CD4-positive, alpha-beta memory T cell (primary cell): ENCODE data around the gene RBM44. TPM values are rescaled to one million over a fixed set of nuclear protein-coding genes. Genes with fewer than 3 reads are reported as not detected.
"Not testable (repeated sequence)": the region's sequence is repeated elsewhere in the genome, so short reads cannot be mapped to it uniquely, and the experiment has no call there.

Experiments
- CTCF ChIA-PET: fragments of 350-600 bp; sonication (Branson Sonifier 250); formaldehyde crosslinking; loops from one replicate; lab custom pipeline; 2021; ENCODE audit warnings: inconsistent platforms; ENCODE audit not compliant: partially characterized antibody; lab: Charles Lee
- POLR2A ChIA-PET: fragments of 350-600 bp; sonication (Branson Sonifier 250); formaldehyde crosslinking; loops from one replicate; lab custom pipeline; 2021; ENCODE audit not compliant: partially characterized antibody; lab: Charles Lee
- DNase-seq, 5 donors: peaks; one replicate each; pipeline versions ENCODE4 v3.0.0 to v3.0.0-alpha.2; 2020 to 2022; ENCODE audit warnings: mixed read lengths in 1 of 5
- H3K27ac ChIP-seq: one replicate; pipeline ENCODE4 v1.7.0; 2013; ENCODE audit warnings: low read depth, low read length
- H3K27me3 ChIP-seq: 2 replicates; pipeline ENCODE4 v1.7.0; 2013; ENCODE audit warnings: mild to moderate bottlenecking, low read length, moderate library complexity; ENCODE audit not compliant: insufficient read depth
- H3K36me3 ChIP-seq: 2 replicates; pipeline ENCODE4 v1.7.0; 2013; ENCODE audit warnings: mild to moderate bottlenecking, low read length, moderate library complexity; ENCODE audit not compliant: insufficient read depth
- H3K4me1 ChIP-seq: 2 replicates; pipeline ENCODE4 v1.7.0; 2013; ENCODE audit warnings: mild to moderate bottlenecking, low read length, moderate library complexity; ENCODE audit not compliant: insufficient read depth
- H3K4me3 ChIP-seq, 2 donors: one replicate each; pipeline ENCODE4 v1.7.0; 2013; ENCODE audit warnings: low read length in 2 of 2, mild to moderate bottlenecking in 1 of 2
- H3K9me3 ChIP-seq, 2 donors: one replicate each; pipeline ENCODE4 v1.7.0; 2013; ENCODE audit warnings: low read length in 2 of 2, control low read depth in 1 of 2; ENCODE audit not compliant: control insufficient read depth in 1 of 2
- H3K27ac Mint-ChIP-seq, 7 donors: one replicate each; pipeline ENCODE4 v1.8.0; 2020 to 2021; ENCODE audit warnings: mixed read lengths in 7 of 7, mild to moderate bottlenecking in 6 of 7, inconsistent platforms in 3 of 7, moderate library complexity in 3 of 7
- H3K27me3 Mint-ChIP-seq, 2 donors: one replicate each; pipeline ENCODE4 v1.8.0; 2020 to 2021; ENCODE audit warnings: mixed read lengths in 2 of 2
- H3K36me3 Mint-ChIP-seq, 2 donors: one replicate each; pipeline ENCODE4 v1.8.0; 2020 to 2021; ENCODE audit warnings: mixed read lengths in 2 of 2, inconsistent platforms in 1 of 2, mild to moderate bottlenecking in 1 of 2
- H3K4me1 Mint-ChIP-seq, 4 donors: one replicate each; pipeline ENCODE4 v1.8.0; 2020 to 2021; ENCODE audit warnings: mixed read lengths in 4 of 4, mild to moderate bottlenecking in 1 of 4
- H3K4me3 Mint-ChIP-seq, 8 donors: one replicate each; pipeline ENCODE4 v1.8.0; 2020 to 2021; ENCODE audit warnings: mixed read lengths in 8 of 8, mild to moderate bottlenecking in 7 of 8, moderate library complexity in 6 of 8, inconsistent platforms in 3 of 8
- H3K9me3 Mint-ChIP-seq, 8 donors: one replicate each; pipeline ENCODE4 v1.8.0; 2020 to 2021; ENCODE audit warnings: mixed read lengths in 8 of 8, mild to moderate bottlenecking in 5 of 8, inconsistent platforms in 3 of 8, moderate library complexity in 1 of 8
- intact Hi-C: fragments of 100-400 bp; cut with micrococcal nuclease; formaldehyde crosslinking; loops from one replicate; pipeline ENCODE4 v1.15.1; 2023
- polyA plus RNA-seq, 2 donors: library from polyadenylated mRNA; unstranded; fragments of 300-500 nt; fragmentation: Illumina TruSeq; gene quantifications; one replicate each; pipeline ENCODE4 v1.2.3, GENCODE V29; 2021
- total RNA-seq, 2 experiments: library from RNA; stranded (reverse); gene quantifications; one replicate each; pipeline ENCODE4 v1.2.3, GENCODE V29; 2021

Gene RBM44
- total and polyA plus RNA-seq, 4 experiments from 2014 or later = 0.17 to 1.1 (median 0.47) TPM

- Histone ChIP-seq H3K4me3 (no peak overlapping the region), H3K27ac (no peak overlapping the region), H3K36me3 (no peaks in the 10 kb centered on the region), H3K27me3 (no peaks in the 10 kb centered on the region), H3K4me1 (peaks cover 5% of the 10 kb centered on the region), H3K9me3 (no peaks in the 10 kb centered on the region)
- no peak for DNase-seq
- Mint-ChIP-seq H3K4me3 (no peak overlapping the region), H3K4me1 (peaks cover 8 to 19% (median 12%) of the 10 kb centered on the region in 4 donors), H3K9me3 (no peaks in the 10 kb centered on the region), H3K27ac (peak overlapping the region in 1 of 7 donors; percentile 36), H3K27me3 (peaks cover 14 to 15% of the 10 kb centered on the region in 2 donors), H3K36me3 (no peaks in the 10 kb centered on the region)
- CTCF ChIA-PET = no interaction called here
- POLR2A ChIA-PET = no interaction called here
- intact Hi-C loops = no loop called here
Measured at GRCh38 chr2:237864940-237865622, 66.5 kb downstream of the RBM44 start.

- ChIA-PET CTCF (no interaction called here), POLR2A (no interaction called here)
- intact Hi-C loops = no loop called here
- Histone ChIP-seq H3K4me3 (no peak overlapping the region), H3K4me1 (no peaks in the 10 kb centered on the region), H3K9me3 (no peaks in the 10 kb centered on the region), H3K27me3 (no peaks in the 10 kb centered on the region), H3K36me3 (no peaks in the 10 kb centered on the region), H3K27ac (no peak overlapping the region)
- DNase-seq = no peak
- Mint-ChIP-seq H3K9me3 (no peaks in the 10 kb centered on the region), H3K4me1 (peaks cover 7 to 14% (median 11%) of the 10 kb centered on the region in 4 donors), H3K4me3 (no peak overlapping the region), H3K27ac (peak overlapping the region in 1 of 7 donors; percentile 22), H3K36me3 (no peaks in the 10 kb centered on the region), H3K27me3 (peaks cover 14 to 16% of the 10 kb centered on the region in 2 donors)
Measured at GRCh38 chr2:237865623-237866041, 67.1 kb downstream of the RBM44 start.

- no peaks in the 10 kb centered on the region for H3K27me3 ChIP-seq
- Mint-ChIP-seq H3K9me3 (no peaks in the 10 kb centered on the region), H3K4me1 (peaks cover 7 to 14% (median 11%) of the 10 kb centered on the region in 4 donors), H3K36me3 (no peaks in the 10 kb centered on the region), H3K27me3 (peaks cover 15 to 18% of the 10 kb centered on the region in 2 donors), H3K4me3 (no peak overlapping the region), H3K27ac (peak overlapping the region in 1 of 7 donors; percentile 16)
- H3K4me3 ChIP-seq = no peak overlapping the region
- no peak overlapping the region for H3K27ac ChIP-seq
- no peaks in the 10 kb centered on the region for H3K36me3 ChIP-seq
- DNase-seq = no peak
- no peaks in the 10 kb centered on the region for H3K9me3 ChIP-seq
- ChIA-PET POLR2A (no interaction called here), CTCF (no interaction called here)
- intact Hi-C loops = no loop called here
- H3K4me1 ChIP-seq = no peaks in the 10 kb centered on the region
Measured at GRCh38 chr2:237866101-237866621, 67.6 kb downstream of the RBM44 start.

- H3K9me3 ChIP-seq = no peaks in the 10 kb centered on the region
- ChIA-PET CTCF (interaction anchor here (0.6 kb wide), 1 partner anchor 457 kb away, joined by 3 read pairs; no protein-coding TSS in a partner anchor), POLR2A (no interaction called here)
- H3K4me3 ChIP-seq = no peak overlapping the region
- no peaks in the 10 kb centered on the region for H3K4me1 ChIP-seq
- peaks cover 13 to 19% of the 10 kb centered on the region in 2 donors for H3K27me3 Mint-ChIP-seq
- no peak for DNase-seq
- no peaks in the 10 kb centered on the region for H3K36me3 Mint-ChIP-seq
- H3K4me1 Mint-ChIP-seq = peaks cover 7 to 14% (median 11%) of the 10 kb centered on the region in 4 donors
- no peaks in the 10 kb centered on the region for H3K36me3 ChIP-seq
- no peak overlapping the region for H3K4me3 Mint-ChIP-seq
- intact Hi-C loops = no loop called here
- no peak overlapping the region for H3K27ac Mint-ChIP-seq
- no peak overlapping the region for H3K27ac ChIP-seq
- no peaks in the 10 kb centered on the region for H3K27me3 ChIP-seq
- no peaks in the 10 kb centered on the region for H3K9me3 Mint-ChIP-seq
Measured at GRCh38 chr2:237867465-237867864, 68.9 kb downstream of the RBM44 start.

- H3K27ac ChIP-seq, H3K4me3 ChIP-seq, H3K27me3 ChIP-seq, DNase-seq, H3K9me3 Mint-ChIP-seq, POLR2A ChIA-PET, intact Hi-C loops, H3K9me3 ChIP-seq, H3K4me3 Mint-ChIP-seq, CTCF ChIA-PET, H3K36me3 Mint-ChIP-seq, H3K4me1 ChIP-seq, H3K36me3 ChIP-seq: not testable (repeated sequence)
- H3K27me3 Mint-ChIP-seq = peaks cover 9 to 19% of the 10 kb centered on the region in 2 donors
- H3K27ac Mint-ChIP-seq = peak overlapping the region in 1 of 7 donors; percentile 53
- H3K4me1 Mint-ChIP-seq = peaks cover 7 to 14% (median 11%) of the 10 kb centered on the region in 4 donors
Measured at GRCh38 chr2:237868074-237868473, 69.5 kb downstream of the RBM44 start.

- Mint-ChIP-seq H3K4me3 (peak overlapping the region in 5 of 8 donors; percentile 6 to 79 (median 47)), H3K27me3 (peaks cover 9 to 21% of the 10 kb centered on the region in 2 donors)
- CTCF ChIA-PET = no interaction called here
Measured at GRCh38 chr2:237868631-237869342, 70.2 kb downstream of the RBM44 start.

More at GRCh38 chr2:237868631-237869342, 70.2 kb downstream of the RBM44 start:
- no peaks in the 10 kb centered on the region for H3K9me3 Mint-ChIP-seq
- no peaks in the 10 kb centered on the region for H3K36me3 Mint-ChIP-seq
- no peak overlapping the region for H3K4me3 ChIP-seq
- no peaks in the 10 kb centered on the region for H3K9me3 ChIP-seq
- POLR2A ChIA-PET = no interaction called here
- no peaks in the 10 kb centered on the region for H3K36me3 ChIP-seq
- no peak for DNase-seq
- no peak overlapping the region for H3K27ac ChIP-seq
- no peaks in the 10 kb centered on the region for H3K27me3 ChIP-seq
- H3K4me1 Mint-ChIP-seq = peaks cover 7 to 20% (median 12%) of the 10 kb centered on the region in 4 donors
- peak overlapping the region in 1 of 7 donors; percentile 62 for H3K27ac Mint-ChIP-seq
- intact Hi-C loops = no loop called here
- H3K4me1 ChIP-seq = no peaks in the 10 kb centered on the region
